ENCODE measurements around the gene ZNF492.

DNA sequence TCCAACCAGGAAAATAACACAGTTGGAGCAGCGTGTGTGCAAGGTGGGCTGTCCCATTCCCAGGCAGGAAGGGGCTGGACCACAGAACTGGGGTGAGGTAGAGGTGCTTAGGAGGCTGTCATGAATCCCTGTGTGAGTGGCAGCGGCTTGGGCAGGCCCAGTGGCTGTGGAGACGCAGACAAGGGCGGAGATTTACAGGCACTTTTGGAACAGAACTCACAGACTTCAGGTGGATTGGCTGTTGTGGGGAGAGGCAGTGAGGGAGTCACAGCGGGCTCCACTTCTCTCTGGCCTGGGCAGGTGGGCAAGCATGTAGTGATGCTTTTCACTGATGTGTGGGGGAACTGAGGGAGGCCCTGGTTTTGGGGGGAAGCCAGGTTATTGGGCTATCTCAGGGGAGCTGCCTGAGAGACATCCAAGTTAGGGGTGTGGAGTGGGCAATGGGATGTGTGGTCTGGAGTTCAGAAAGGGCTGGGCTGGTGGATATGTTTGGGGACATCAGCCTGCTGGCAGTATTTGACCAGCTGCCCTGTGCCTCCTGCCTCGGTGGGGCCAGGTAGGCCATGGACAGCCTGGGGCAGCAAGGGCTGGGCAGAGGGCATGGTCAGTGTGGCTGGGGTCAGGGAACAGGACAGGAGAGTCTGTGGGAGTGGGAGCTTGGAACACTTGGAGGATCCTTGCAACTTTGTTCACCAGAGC is 27.0 kb upstream of the ZNF492 start:
- TF ChIP-seq, protein P1, sequence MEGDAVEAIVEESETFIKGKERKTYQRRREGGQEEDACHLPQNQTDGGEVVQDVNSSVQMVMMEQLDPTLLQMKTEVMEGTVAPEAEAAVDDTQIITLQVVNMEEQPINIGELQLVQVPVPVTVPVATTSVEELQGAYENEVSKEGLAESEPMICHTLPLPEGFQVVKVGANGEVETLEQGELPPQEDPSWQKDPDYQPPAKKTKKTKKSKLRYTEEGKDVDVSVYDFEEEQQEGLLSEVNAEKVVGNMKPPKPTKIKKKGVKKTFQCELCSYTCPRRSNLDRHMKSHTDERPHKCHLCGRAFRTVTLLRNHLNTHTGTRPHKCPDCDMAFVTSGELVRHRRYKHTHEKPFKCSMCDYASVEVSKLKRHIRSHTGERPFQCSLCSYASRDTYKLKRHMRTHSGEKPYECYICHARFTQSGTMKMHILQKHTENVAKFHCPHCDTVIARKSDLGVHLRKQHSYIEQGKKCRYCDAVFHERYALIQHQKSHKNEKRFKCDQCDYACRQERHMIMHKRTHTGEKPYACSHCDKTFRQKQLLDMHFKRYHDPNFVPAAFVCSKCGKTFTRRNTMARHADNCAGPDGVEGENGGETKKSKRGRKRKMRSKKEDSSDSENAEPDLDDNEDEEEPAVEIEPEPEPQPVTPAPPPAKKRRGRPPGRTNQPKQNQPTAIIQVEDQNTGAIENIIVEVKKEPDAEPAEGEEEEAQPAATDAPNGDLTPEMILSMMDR (IDR thresholded peaks at IDR 0.05 in 2 of 3, conservative IDR thresholded peaks at IDR 0.05 in 1 of 3; ENCODE audit: insufficient read depth in 2 of 3, low read depth in 1 of 3, low read length in 3 of 3) = no peak
- no peak for TF ChIP-seq SMARCE1 (IDR thresholded peaks at IDR 0.05)

Measured in K562 (cell line).